Mesenchymal stem cell (in vitro differentiated cells and primary cell): ENCODE results near the gene C22orf42.
"Not testable (repeated sequence)": the region's sequence is repeated elsewhere in the genome, so short reads cannot be mapped to it uniquely, and the experiment has no call there.

Experiments
- DNase-seq: peaks from one replicate; pipeline ENCODE4 v3.0.0-alpha.2; 2013
- H2AFZ ChIP-seq: one replicate; pipeline ENCODE4 v1.6.1; 2013; ENCODE audit warnings: low read depth, mild to moderate bottlenecking, control low read depth, inconsistent platforms, low read length, moderate library complexity
- H2AK5ac ChIP-seq: 2 replicates; pipeline ENCODE4 v1.6.1; 2013; ENCODE audit warnings: low read length, moderate library complexity, mild to moderate bottlenecking, inconsistent platforms; ENCODE audit not compliant: severe bottlenecking
- H2BK120ac ChIP-seq: one replicate; pipeline ENCODE4 v1.6.1; 2013; ENCODE audit warnings: low read depth, mild to moderate bottlenecking, inconsistent platforms, low read length, moderate library complexity
- H2BK12ac ChIP-seq, 2 experiments: one replicate each; pipeline ENCODE4 v1.6.1; 2013; ENCODE audit warnings: inconsistent platforms in 2 of 2, low read length in 2 of 2, mild to moderate bottlenecking in 2 of 2, moderate library complexity in 2 of 2, control low read depth in 1 of 2
- H2BK15ac ChIP-seq: one replicate; pipeline ENCODE4 v1.6.1; 2013; ENCODE audit warnings: mild to moderate bottlenecking, low read depth, inconsistent platforms; ENCODE audit not compliant: poor library complexity, severe bottlenecking
- H2BK5ac ChIP-seq: 2 replicates; pipeline ENCODE4 v1.6.1; 2013; ENCODE audit warnings: low read depth, mild to moderate bottlenecking, low read length, control low read depth, inconsistent platforms; ENCODE audit not compliant: poor library complexity, severe bottlenecking
- H3K14ac ChIP-seq, 2 experiments: one replicate each; pipeline ENCODE4 v1.6.1; 2013; ENCODE audit warnings: inconsistent platforms in 2 of 2, low read length in 2 of 2, control low read depth in 1 of 2, mild to moderate bottlenecking in 1 of 2, moderate library complexity in 1 of 2
- H3K18ac ChIP-seq, 2 experiments: one replicate each; pipeline ENCODE4 v1.6.1; 2013; ENCODE audit warnings: inconsistent platforms in 2 of 2, low read length in 2 of 2, control low read depth in 1 of 2, low read depth in 1 of 2, mild to moderate bottlenecking in 1 of 2
- H3K23ac ChIP-seq, 2 experiments: one replicate each; pipeline ENCODE4 v1.6.1; 2013; ENCODE audit warnings: inconsistent platforms in 2 of 2, low read length in 2 of 2, mild to moderate bottlenecking in 2 of 2, moderate library complexity in 2 of 2, control low read depth in 1 of 2
- H3K27ac ChIP-seq: 2 replicates; pipeline ENCODE4 v1.5.1; 2013; ENCODE audit warnings: mild to moderate bottlenecking, moderate library complexity, low read length, control low read depth, inconsistent platforms; ENCODE audit not compliant: poor library complexity, severe bottlenecking
- H3K27me3 ChIP-seq, 2 experiments: 2 replicates each; pipeline versions ENCODE4 v1.6.1 to v1.7.0; 2013; ENCODE audit warnings: low read length in 2 of 2, mild to moderate bottlenecking in 2 of 2, moderate library complexity in 2 of 2, control low read depth in 1 of 2, inconsistent platforms in 1 of 2; ENCODE audit not compliant: control insufficient read depth in 1 of 2, insufficient read depth in 1 of 2
- H3K36me3 ChIP-seq, 2 experiments: 2 replicates each; pipeline versions ENCODE4 v1.6.1 to v1.7.0; 2013; ENCODE audit warnings: low read length in 2 of 2, control low read depth in 1 of 2, inconsistent platforms in 1 of 2, low read depth in 1 of 2, mild to moderate bottlenecking in 1 of 2; ENCODE audit not compliant: insufficient read depth in 2 of 2, control insufficient read depth in 1 of 2
- H3K4ac ChIP-seq, 2 experiments: one replicate each; pipeline ENCODE4 v1.6.1; 2013; ENCODE audit warnings: inconsistent platforms in 2 of 2, low read length in 2 of 2, mild to moderate bottlenecking in 2 of 2, moderate library complexity in 2 of 2, control low read depth in 1 of 2, low read depth in 1 of 2
- H3K4me1 ChIP-seq: 2 replicates; pipeline ENCODE4 v1.6.1; 2013; ENCODE audit warnings: low read depth, low read length, control low read depth; ENCODE audit not compliant: control insufficient read depth, insufficient read depth
- H3K4me2 ChIP-seq: 2 replicates; pipeline ENCODE4 v1.6.1; 2013; ENCODE audit warnings: low read length, mild to moderate bottlenecking, inconsistent platforms; ENCODE audit not compliant: poor library complexity, severe bottlenecking
- H3K4me3 ChIP-seq, 2 experiments: 2 replicates each; pipeline versions ENCODE4 v1.5.1 to v1.7.0; 2013; ENCODE audit warnings: low read length in 2 of 2, mild to moderate bottlenecking in 2 of 2, control low read depth in 1 of 2, low read depth in 1 of 2; ENCODE audit not compliant: insufficient read depth in 1 of 2
- H3K79me1 ChIP-seq: replicated peaks from 2 replicates; pipeline ENCODE4 v1.6.1; 2013; ENCODE audit warnings: mild to moderate bottlenecking, control low read depth, low read length, inconsistent platforms; ENCODE audit not compliant: poor library complexity, severe bottlenecking
- H3K9ac ChIP-seq: 2 replicates; pipeline ENCODE4 v1.7.0; 2013; ENCODE audit warnings: mild to moderate bottlenecking, low read length, moderate library complexity
- H3K9me3 ChIP-seq: 2 replicates; pipeline ENCODE4 v1.7.0; 2013; ENCODE audit warnings: mild to moderate bottlenecking, low read length; ENCODE audit not compliant: control insufficient read depth
- H4K8ac ChIP-seq: one replicate; pipeline ENCODE4 v1.6.1; 2013; ENCODE audit warnings: inconsistent platforms, mild to moderate bottlenecking, low read length, moderate library complexity
- H4K91ac ChIP-seq: one replicate; pipeline ENCODE4 v1.6.1; 2013; ENCODE audit warnings: mild to moderate bottlenecking, low read length, inconsistent platforms
- WGBS: methylation state at CpG from one replicate; pipeline ENCODE4 v1.1.7; 2013; ENCODE audit warnings: mixed read lengths; 5-methylcytosine and 5-hydroxymethylcytosine counted together

C22orf42 gene

GRCh38 chr22:32148372-32148771 is 10.7 kb downstream of the C22orf42 start:
- H3K4me2 ChIP-seq, H3K23ac ChIP-seq, DNase-seq, H3K14ac ChIP-seq, H2BK5ac ChIP-seq, H2BK120ac ChIP-seq, H2BK15ac ChIP-seq, H3K9me3 ChIP-seq, H3K9ac ChIP-seq, H2BK12ac ChIP-seq, H3K27me3 ChIP-seq, H3K27ac ChIP-seq, H2AK5ac ChIP-seq, H3K4me1 ChIP-seq, H4K91ac ChIP-seq, H3K79me1 ChIP-seq, H4K8ac ChIP-seq, H3K4ac ChIP-seq, H3K18ac ChIP-seq, H2AFZ ChIP-seq, H3K4me3 ChIP-seq, H3K36me3 ChIP-seq: not testable (repeated sequence)
- 89% methylated on average over 4 of the region's 4 CpGs for WGBS

- not testable (repeated sequence) for H3K4me2 ChIP-seq, H3K18ac ChIP-seq, H3K79me1 ChIP-seq, H3K9me3 ChIP-seq, H4K8ac ChIP-seq, H2AK5ac ChIP-seq, H3K4me3 ChIP-seq, H3K4me1 ChIP-seq, H2BK12ac ChIP-seq, H3K9ac ChIP-seq, H3K4ac ChIP-seq, H3K27ac ChIP-seq, H2AFZ ChIP-seq, H2BK5ac ChIP-seq, H3K36me3 ChIP-seq, DNase-seq, H3K23ac ChIP-seq, H3K14ac ChIP-seq, H4K91ac ChIP-seq, H2BK120ac ChIP-seq, H2BK15ac ChIP-seq
- peaks cover 8 to 14% of the 10 kb centered on the region in 2 experiments for H3K27me3 ChIP-seq
- WGBS = 96% methylated on average over 8 of the region's 8 CpGs
Observed at GRCh38 chr22:32147128-32147527, 12.0 kb downstream of the C22orf42 start.

- H3K9ac ChIP-seq = no peak overlapping the region
- H3K9me3 ChIP-seq = no peaks in the 10 kb centered on the region
- H4K8ac ChIP-seq = no peak overlapping the region
- 93% methylated on average over 3 of the region's 6 CpGs for WGBS
- H3K4me1 ChIP-seq = no peaks in the 10 kb centered on the region
- H3K18ac ChIP-seq = no peak overlapping the region
- peaks cover 11 to 20% of the 10 kb centered on the region in 2 experiments for H3K27me3 ChIP-seq
- H2AFZ ChIP-seq = no peak overlapping the region
- no peak overlapping the region for H4K91ac ChIP-seq
- no peak for DNase-seq
- H3K14ac ChIP-seq = no peak overlapping the region
- H2BK120ac ChIP-seq = no peak overlapping the region
- no peak overlapping the region for H3K4me3 ChIP-seq
- no peak overlapping the region for H3K4me2 ChIP-seq
- no peak overlapping the region for H2AK5ac ChIP-seq
- no peaks in the 10 kb centered on the region for H3K36me3 ChIP-seq
- no peak overlapping the region for H2BK5ac ChIP-seq
- H3K79me1 ChIP-seq = no peaks in the 10 kb centered on the region
- H3K4ac ChIP-seq = no peak overlapping the region
- H2BK12ac ChIP-seq = no peak overlapping the region
- H3K27ac ChIP-seq = no peak overlapping the region
- H3K23ac ChIP-seq = no peak overlapping the region
- no peak overlapping the region for H2BK15ac ChIP-seq
Observed at GRCh38 chr22:32144496-32145274, 14.4 kb downstream of the C22orf42 start.

DNA sequence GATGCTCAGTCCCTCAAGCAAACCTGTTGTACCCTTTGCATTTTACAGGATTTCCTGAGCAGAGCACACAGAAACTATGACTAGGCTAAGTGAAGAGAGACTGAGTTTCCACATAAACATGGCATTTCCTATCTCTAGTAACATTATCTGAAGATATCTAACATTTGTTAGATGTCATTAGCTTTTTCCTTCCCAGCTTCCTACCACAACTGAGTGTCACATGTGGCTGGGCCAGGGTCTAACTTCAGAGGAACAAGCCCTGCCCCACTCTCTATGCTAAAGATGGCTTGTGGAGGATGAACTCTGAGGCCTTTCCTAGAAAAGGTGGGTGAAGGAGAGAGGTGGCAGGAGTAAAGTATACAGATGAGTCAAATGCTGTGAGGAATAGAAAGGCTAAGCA is 16.5 kb downstream of the C22orf42 start:
- H3K4me3 ChIP-seq = no peak overlapping the region
- DNase-seq = no peak
- no peak overlapping the region for H2BK5ac ChIP-seq
- no peak overlapping the region for H2AFZ ChIP-seq
- no peak overlapping the region for H3K14ac ChIP-seq
- no peaks in the 10 kb centered on the region for H3K36me3 ChIP-seq
- no peak overlapping the region for H3K4ac ChIP-seq
- no peak overlapping the region for H2BK120ac ChIP-seq
- no peak overlapping the region for H4K8ac ChIP-seq
- no peak overlapping the region for H4K91ac ChIP-seq
- no peak overlapping the region for H3K4me2 ChIP-seq
- H3K9me3 ChIP-seq = no peaks in the 10 kb centered on the region
- H2BK15ac ChIP-seq = no peak overlapping the region
- no peak overlapping the region for H2AK5ac ChIP-seq
- no peaks in the 10 kb centered on the region for H3K4me1 ChIP-seq
- no peaks in the 10 kb centered on the region for H3K79me1 ChIP-seq
- H3K27ac ChIP-seq = no peak overlapping the region
- peaks cover 11 to 26% of the 10 kb centered on the region in 2 experiments for H3K27me3 ChIP-seq
- no peak overlapping the region for H3K9ac ChIP-seq
- no peak overlapping the region for H2BK12ac ChIP-seq
- no peak overlapping the region for H3K23ac ChIP-seq
- no peak overlapping the region for H3K18ac ChIP-seq
